ENCODE data around the gene RAPGEF3.

DNA sequence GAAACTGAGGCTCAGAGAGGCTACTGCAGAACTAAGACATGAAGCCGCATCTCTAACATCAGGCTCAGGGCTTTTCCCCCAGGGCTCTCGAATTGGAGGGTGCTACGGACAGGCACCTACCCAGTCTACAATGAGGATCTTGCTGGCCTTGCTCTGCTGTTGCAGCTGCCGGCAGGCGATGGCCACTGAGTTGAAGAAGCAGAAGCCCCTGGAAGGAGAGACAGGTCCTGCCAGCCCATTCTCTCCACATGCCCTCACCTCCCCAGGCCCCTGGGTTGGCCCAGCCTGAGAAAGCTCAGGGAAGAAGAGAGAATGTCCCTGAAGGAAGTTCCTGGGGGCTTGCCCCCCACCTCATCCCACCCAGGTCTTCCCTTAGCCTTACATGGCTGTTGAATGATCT, 30.5 kb upstream of the RAPGEF3 start:
- TF ChIP-seq CTCF (IDR thresholded peaks at IDR 0.05): no peak
- no peak for TF ChIP-seq POLR2A (IDR thresholded peaks at IDR 0.05)
